Breast epithelium (tissue), 3 donors: ENCODE measurements around the gene OR52E2.

ENCODE experiments used
- POLR2A ChIP-seq: fragments of 450-650 bp; IDR thresholded peaks from one replicate; pipeline ENCODE4 v1.6.1; 2016; ENCODE audit warnings: antibody characterized with exemption, mild to moderate bottlenecking, moderate library complexity
- TF ChIP-seq, protein P1 (sequence below), 3 donors: fragments of 450-650 bp; IDR thresholded peaks; one replicate each; pipeline ENCODE4 v1.5.1; 2016 to 2017; ENCODE audit warnings: antibody characterized with exemption in 3 of 3, mild to moderate bottlenecking in 3 of 3, moderate library complexity in 3 of 3

DNA sequence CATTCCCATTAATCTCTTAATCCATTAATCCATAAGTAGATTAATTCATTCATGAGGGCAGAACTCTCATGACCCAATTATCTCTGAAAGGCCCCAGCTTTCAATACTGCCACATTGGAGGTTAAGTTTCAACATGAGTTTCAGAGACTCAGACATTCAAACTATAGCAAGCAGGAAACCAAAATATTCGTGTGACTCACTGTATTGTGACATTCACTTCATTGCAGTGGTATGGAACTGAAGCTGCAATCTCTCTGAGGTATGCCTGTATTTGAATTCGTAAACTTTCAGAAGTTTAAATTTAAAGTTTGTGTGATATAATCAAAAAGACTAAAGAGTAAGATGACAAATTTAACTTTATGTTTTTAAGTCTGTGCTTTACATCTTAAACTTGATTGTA is 16.0 kb downstream of the OR52E2 start:
- TF ChIP-seq, protein P1, sequence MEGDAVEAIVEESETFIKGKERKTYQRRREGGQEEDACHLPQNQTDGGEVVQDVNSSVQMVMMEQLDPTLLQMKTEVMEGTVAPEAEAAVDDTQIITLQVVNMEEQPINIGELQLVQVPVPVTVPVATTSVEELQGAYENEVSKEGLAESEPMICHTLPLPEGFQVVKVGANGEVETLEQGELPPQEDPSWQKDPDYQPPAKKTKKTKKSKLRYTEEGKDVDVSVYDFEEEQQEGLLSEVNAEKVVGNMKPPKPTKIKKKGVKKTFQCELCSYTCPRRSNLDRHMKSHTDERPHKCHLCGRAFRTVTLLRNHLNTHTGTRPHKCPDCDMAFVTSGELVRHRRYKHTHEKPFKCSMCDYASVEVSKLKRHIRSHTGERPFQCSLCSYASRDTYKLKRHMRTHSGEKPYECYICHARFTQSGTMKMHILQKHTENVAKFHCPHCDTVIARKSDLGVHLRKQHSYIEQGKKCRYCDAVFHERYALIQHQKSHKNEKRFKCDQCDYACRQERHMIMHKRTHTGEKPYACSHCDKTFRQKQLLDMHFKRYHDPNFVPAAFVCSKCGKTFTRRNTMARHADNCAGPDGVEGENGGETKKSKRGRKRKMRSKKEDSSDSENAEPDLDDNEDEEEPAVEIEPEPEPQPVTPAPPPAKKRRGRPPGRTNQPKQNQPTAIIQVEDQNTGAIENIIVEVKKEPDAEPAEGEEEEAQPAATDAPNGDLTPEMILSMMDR (IDR thresholded peaks at IDR 0.05) = no peak
- no peak for TF ChIP-seq POLR2A
